Activated naive CD8-positive, alpha-beta T cell (primary cell): ENCODE data around the gene FREM1.

Experiments
- H3K27ac Mint-ChIP-seq: one replicate; pipeline ENCODE4 v1.8.0; 2021; ENCODE audit warnings: mixed read lengths
- H3K27me3 Mint-ChIP-seq: one replicate; pipeline ENCODE4 v1.8.0; 2021; ENCODE audit warnings: mixed read lengths
- H3K36me3 Mint-ChIP-seq: one replicate; pipeline ENCODE4 v1.8.0; 2021; ENCODE audit warnings: mixed read lengths
- H3K4me1 Mint-ChIP-seq: one replicate; pipeline ENCODE4 v1.8.0; 2021; ENCODE audit warnings: low read depth, mixed read lengths
- H3K4me3 Mint-ChIP-seq: one replicate; pipeline ENCODE4 v1.8.0; 2021; ENCODE audit warnings: mild to moderate bottlenecking, mixed read lengths
- H3K9me3 Mint-ChIP-seq: one replicate; pipeline ENCODE4 v1.8.0; 2021; ENCODE audit warnings: low read depth, mixed read lengths

Gene FREM1

GRCh38 chr9:14788846-14789245, 121.4 kb downstream of the FREM1 start:
- Mint-ChIP-seq H3K9me3 (no peaks in the 10 kb centered on the region), H3K4me3 (no peak overlapping the region), H3K36me3 (no peaks in the 10 kb centered on the region), H3K4me1 (no peaks in the 10 kb centered on the region), H3K27ac (no peak overlapping the region), H3K27me3 (peaks cover 6% of the 10 kb centered on the region)

GRCh38 chr9:14783358-14783757, 126.9 kb downstream of the FREM1 start:
- Mint-ChIP-seq H3K36me3 (no peaks in the 10 kb centered on the region), H3K9me3 (no peaks in the 10 kb centered on the region), H3K27me3 (peaks cover 4% of the 10 kb centered on the region), H3K4me1 (no peaks in the 10 kb centered on the region), H3K27ac (no peak overlapping the region), H3K4me3 (no peak overlapping the region)

- no peaks in the 10 kb centered on the region for H3K4me1 Mint-ChIP-seq
- no peak overlapping the region for H3K27ac Mint-ChIP-seq
- no peaks in the 10 kb centered on the region for H3K36me3 Mint-ChIP-seq
- H3K4me3 Mint-ChIP-seq: no peak overlapping the region
- H3K27me3 Mint-ChIP-seq: peaks cover 4% of the 10 kb centered on the region
- H3K9me3 Mint-ChIP-seq: no peaks in the 10 kb centered on the region
Measured at GRCh38 chr9:14782286-14783051, 127.8 kb downstream of the FREM1 start.

GRCh38 chr9:14780693-14781092, 129.5 kb downstream of the FREM1 start:
- Mint-ChIP-seq H3K27ac (no peak overlapping the region), H3K27me3 (peaks cover 4% of the 10 kb centered on the region), H3K4me1 (no peaks in the 10 kb centered on the region), H3K4me3 (no peak overlapping the region), H3K36me3 (no peaks in the 10 kb centered on the region), H3K9me3 (no peaks in the 10 kb centered on the region)

- Mint-ChIP-seq H3K4me3 (no peak overlapping the region), H3K27me3 (peaks cover 4% of the 10 kb centered on the region), H3K4me1 (no peaks in the 10 kb centered on the region), H3K27ac (no peak overlapping the region), H3K36me3 (no peaks in the 10 kb centered on the region), H3K9me3 (no peaks in the 10 kb centered on the region)
Measured at GRCh38 chr9:14780251-14780650, 130.0 kb downstream of the FREM1 start.

- Mint-ChIP-seq H3K4me3 (no peak overlapping the region), H3K27me3 (peaks cover 4% of the 10 kb centered on the region), H3K27ac (no peak overlapping the region), H3K9me3 (no peaks in the 10 kb centered on the region), H3K4me1 (no peaks in the 10 kb centered on the region), H3K36me3 (no peaks in the 10 kb centered on the region)
Measured at GRCh38 chr9:14779566-14780022, 130.6 kb downstream of the FREM1 start.

- peaks cover 4% of the 10 kb centered on the region for H3K27me3 Mint-ChIP-seq
- no peaks in the 10 kb centered on the region for H3K36me3 Mint-ChIP-seq
- no peak overlapping the region for H3K4me3 Mint-ChIP-seq
- H3K4me1 Mint-ChIP-seq: no peaks in the 10 kb centered on the region
- no peak overlapping the region for H3K27ac Mint-ChIP-seq
- H3K9me3 Mint-ChIP-seq: no peaks in the 10 kb centered on the region
Measured at GRCh38 chr9:14778565-14778964, 131.7 kb downstream of the FREM1 start.

- H3K9me3 Mint-ChIP-seq: no peaks in the 10 kb centered on the region
- H3K27me3 Mint-ChIP-seq: peaks cover 4% of the 10 kb centered on the region
- no peaks in the 10 kb centered on the region for H3K36me3 Mint-ChIP-seq
- H3K4me3 Mint-ChIP-seq: no peak overlapping the region
- H3K27ac Mint-ChIP-seq: no peak overlapping the region
- no peaks in the 10 kb centered on the region for H3K4me1 Mint-ChIP-seq
Measured at GRCh38 chr9:14775917-14776316, 134.3 kb downstream of the FREM1 start.

- no peaks in the 10 kb centered on the region for H3K36me3 Mint-ChIP-seq
- no peak overlapping the region for H3K4me3 Mint-ChIP-seq
- peaks cover 4% of the 10 kb centered on the region for H3K27me3 Mint-ChIP-seq
Measured at GRCh38 chr9:14770592-14770991, 139.6 kb downstream of the FREM1 start.

GRCh38 chr9:14769230-14769571, 141.0 kb downstream of the FREM1 start:
- H3K27me3 Mint-ChIP-seq: peaks cover 4% of the 10 kb centered on the region
- no peak overlapping the region for H3K4me3 Mint-ChIP-seq
- H3K27ac Mint-ChIP-seq: no peak overlapping the region
- no peaks in the 10 kb centered on the region for H3K4me1 Mint-ChIP-seq
- H3K9me3 Mint-ChIP-seq: no peaks in the 10 kb centered on the region
- no peaks in the 10 kb centered on the region for H3K36me3 Mint-ChIP-seq

More at GRCh38 chr9:14770592-14770991, 139.6 kb downstream of the FREM1 start:
- H3K9me3 Mint-ChIP-seq: no peaks in the 10 kb centered on the region
- no peaks in the 10 kb centered on the region for H3K4me1 Mint-ChIP-seq
- H3K27ac Mint-ChIP-seq: no peak overlapping the region

- H3K36me3 Mint-ChIP-seq: no peaks in the 10 kb centered on the region
- H3K9me3 Mint-ChIP-seq: no peaks in the 10 kb centered on the region
- H3K4me3 Mint-ChIP-seq: no peak overlapping the region
Measured at GRCh38 chr9:14768405-14769229, 141.6 kb downstream of the FREM1 start.

GRCh38 chr9:14766299-14766698, 143.9 kb downstream of the FREM1 start:
- H3K4me1 Mint-ChIP-seq: no peaks in the 10 kb centered on the region
- H3K27me3 Mint-ChIP-seq: peaks cover 8% of the 10 kb centered on the region
- no peaks in the 10 kb centered on the region for H3K9me3 Mint-ChIP-seq
- no peaks in the 10 kb centered on the region for H3K36me3 Mint-ChIP-seq
- no peak overlapping the region for H3K27ac Mint-ChIP-seq
- no peak overlapping the region for H3K4me3 Mint-ChIP-seq

More at GRCh38 chr9:14768405-14769229, 141.6 kb downstream of the FREM1 start:
- Mint-ChIP-seq H3K27me3 (peaks cover 4% of the 10 kb centered on the region), H3K4me1 (no peaks in the 10 kb centered on the region), H3K27ac (no peak overlapping the region)

GRCh38 chr9:14761584-14761983, 148.6 kb downstream of the FREM1 start:
- Mint-ChIP-seq H3K4me3 (no peak overlapping the region), H3K4me1 (no peaks in the 10 kb centered on the region), H3K36me3 (no peaks in the 10 kb centered on the region), H3K27me3 (peaks cover 4% of the 10 kb centered on the region), H3K9me3 (no peaks in the 10 kb centered on the region), H3K27ac (no peak overlapping the region)

- H3K9me3 Mint-ChIP-seq: no peaks in the 10 kb centered on the region
- H3K27ac Mint-ChIP-seq: no peak overlapping the region
- no peaks in the 10 kb centered on the region for H3K4me1 Mint-ChIP-seq
- no peaks in the 10 kb centered on the region for H3K36me3 Mint-ChIP-seq
- no peak overlapping the region for H3K4me3 Mint-ChIP-seq
- peaks cover 4% of the 10 kb centered on the region for H3K27me3 Mint-ChIP-seq
Measured at GRCh38 chr9:14760060-14760459, 150.2 kb downstream of the FREM1 start.

GRCh38 chr9:14756291-14756690, 153.9 kb downstream of the FREM1 start:
- H3K36me3 Mint-ChIP-seq: no peaks in the 10 kb centered on the region
- no peak overlapping the region for H3K4me3 Mint-ChIP-seq
- no peak overlapping the region for H3K27ac Mint-ChIP-seq
- H3K9me3 Mint-ChIP-seq: no peaks in the 10 kb centered on the region
- H3K4me1 Mint-ChIP-seq: no peaks in the 10 kb centered on the region
- peaks cover 5% of the 10 kb centered on the region for H3K27me3 Mint-ChIP-seq
